SK-N-MC (cell line): ENCODE data around the gene ZNF799.
"Not testable (repeated sequence)": the region's sequence is repeated elsewhere in the genome, so short reads cannot be mapped to it uniquely, and the experiment has no call there.

Experiments used
- DNase-seq: peaks from one replicate; pipeline ENCODE4 v3.0.0-alpha.2; 2011; ENCODE audit warnings: low read depth, low spot score
- H3K27ac ChIP-seq: fragments of 200-600 bp; sonication (generic); 2 replicates; pipeline ENCODE4 v1.5.1; 2016; ENCODE audit warnings: mixed run types
- H3K36me3 ChIP-seq: fragments of 200-600 bp; sonication (generic); 2 replicates; pipeline ENCODE4 v1.6.1; 2017; ENCODE audit warnings: antibody characterized with exemption, low read length, mixed read lengths; ENCODE audit not compliant: insufficient read depth
- H3K4me3 ChIP-seq: fragments of 200-600 bp; sonication (generic); 2 replicates; pipeline ENCODE4 v1.5.1; 2016
- H3K9ac ChIP-seq: fragments of 200-600 bp; sonication (generic); 2 replicates; pipeline ENCODE4 v1.8.0; 2017; ENCODE audit warnings: mixed run types, mixed read lengths; ENCODE audit not compliant: insufficient read length
- H3K9me3 ChIP-seq: fragments of 200-600 bp; sonication (generic); 2 replicates; pipeline ENCODE4 v1.6.1; 2017; ENCODE audit warnings: low read depth, mild to moderate bottlenecking, antibody characterized with exemption, low read length, moderate library complexity, mixed read lengths
- EZH2 ChIP-seq: fragments of 200-600 bp; sonication (generic); IDR thresholded peaks from one replicate; pipeline ENCODE4 v1.6.1; 2017; ENCODE audit warnings: antibody characterized with exemption
- FOXP2 ChIP-seq: optimal IDR thresholded peaks from 2 replicates; pipeline ENCODE3; 2011; ENCODE audit warnings: mild to moderate bottlenecking, moderate library complexity; ENCODE audit not compliant: insufficient read depth; ENCODE audit errors: extremely low read length, control extremely low read depth
- POLR2AphosphoS5 ChIP-seq: IDR thresholded peaks from 2 replicates; pipeline ENCODE4 v1.6.1; 2012; ENCODE audit warnings: mild to moderate bottlenecking, low read depth, low read length, borderline replicate concordance

Gene ZNF799

GRCh38 chr19:12400633-12401502 is at the start of gene ZNF799:
Gene ZNF799, minus strand, starts transcription at chr19:12401271. Its CDS starts 201 bp downstream, at chr19:12401070.
- H3K27ac ChIP-seq = no peak within 1 kb of the TSS
- TF ChIP-seq EZH2 = no peak
- no peak within 1 kb of the TSS for H3K9ac ChIP-seq
- peak within 1 kb of the TSS; percentile 75 for H3K4me3 ChIP-seq
- H3K36me3 ChIP-seq = no peaks in the 10 kb centered on the region
- H3K9me3 ChIP-seq = no peaks in the 10 kb centered on the region
- peak; percentile 48 for DNase-seq

- no peaks in the 10 kb centered on the region for H3K9me3 ChIP-seq
Observed at GRCh38 chr19:12450844-12451243, 49.8 kb upstream of the ZNF799 start.

GRCh38 chr19:12448808-12449207 is 47.7 kb upstream of the ZNF799 start:
- Histone ChIP-seq H3K9me3 (no peaks in the 10 kb centered on the region), H3K27ac (no peak overlapping the region)
- TF ChIP-seq POLR2AphosphoS5 (no peak), FOXP2 (no peak), EZH2 (no peak)

More at GRCh38 chr19:12450844-12451243, 49.8 kb upstream of the ZNF799 start:
- Histone ChIP-seq H3K4me3 (no peak overlapping the region), H3K27ac (no peak overlapping the region), H3K9ac (no peak overlapping the region), H3K36me3 (no peaks in the 10 kb centered on the region)
- no peak for TF ChIP-seq EZH2
- no peak for TF ChIP-seq POLR2AphosphoS5
- TF ChIP-seq FOXP2 = no peak
- DNase-seq = no peak

GRCh38 chr19:12440541-12441316 is 39.7 kb upstream of the ZNF799 start, which contains the start of gene ZNF443:
Gene ZNF443, minus strand, starts transcription at chr19:12441021. Its CDS starts 107 bp downstream, at chr19:12440914.
- H3K4me3 ChIP-seq = peak within 1 kb of the TSS; percentile 82
- H3K9ac ChIP-seq = peak within 1 kb of the TSS; percentile 55
- no peaks in the 10 kb centered on the region for H3K36me3 ChIP-seq
- no peaks in the 10 kb centered on the region for H3K9me3 ChIP-seq
- TF ChIP-seq POLR2AphosphoS5 (peak; percentile 47; the same call in 1 of the 2 replicates), EZH2 (no peak), FOXP2 (no peak)
- no peak within 1 kb of the TSS for H3K27ac ChIP-seq
- DNase-seq = peak; percentile 71

More at GRCh38 chr19:12448808-12449207, 47.7 kb upstream of the ZNF799 start:
- no peak for DNase-seq
- no peak overlapping the region for H3K4me3 ChIP-seq
- no peak overlapping the region for H3K9ac ChIP-seq
- no peaks in the 10 kb centered on the region for H3K36me3 ChIP-seq

GRCh38 chr19:12439686-12440540 is 38.8 kb upstream of the ZNF799 start:
- peak overlapping the region; percentile 82 for H3K4me3 ChIP-seq
- H3K27ac ChIP-seq, H3K9me3 ChIP-seq, H3K36me3 ChIP-seq, H3K9ac ChIP-seq, DNase-seq: not testable (repeated sequence)

- H3K27ac ChIP-seq, H3K4me3 ChIP-seq, H3K9me3 ChIP-seq, H3K9ac ChIP-seq, H3K36me3 ChIP-seq, DNase-seq: not testable (repeated sequence)
Observed at GRCh38 chr19:12430726-12431299, 29.7 kb upstream of the ZNF799 start.

- Histone ChIP-seq H3K9me3 (no peaks in the 10 kb centered on the region), H3K4me3 (no peak overlapping the region), H3K36me3 (no peaks in the 10 kb centered on the region), H3K9ac (no peak overlapping the region), H3K27ac (no peak overlapping the region)
- TF ChIP-seq FOXP2 (no peak), EZH2 (no peak), POLR2AphosphoS5 (no peak)
- DNase-seq = no peak
Observed at GRCh38 chr19:12425888-12426274, 24.8 kb upstream of the ZNF799 start.

- Histone ChIP-seq H3K9ac (no peak overlapping the region), H3K4me3 (no peak overlapping the region), H3K9me3 (no peaks in the 10 kb centered on the region), H3K36me3 (no peaks in the 10 kb centered on the region), H3K27ac (no peak overlapping the region)
- no peak for DNase-seq
- TF ChIP-seq EZH2 = no peak
- no peak for TF ChIP-seq FOXP2
- no peak for TF ChIP-seq POLR2AphosphoS5
Observed at GRCh38 chr19:12425236-12425887, 24.3 kb upstream of the ZNF799 start.

GRCh38 chr19:12417273-12417672 is 16.2 kb upstream of the ZNF799 start:
- not testable (repeated sequence) for H3K9me3 ChIP-seq, DNase-seq, H3K9ac ChIP-seq, H3K27ac ChIP-seq, H3K4me3 ChIP-seq, H3K36me3 ChIP-seq
